Measurements from ENCODE around the gene LHB.

GRCh38 chr19:49056101-49056901 is 39.4 kb upstream of the LHB start:
- TF ChIP-seq, protein P1, sequence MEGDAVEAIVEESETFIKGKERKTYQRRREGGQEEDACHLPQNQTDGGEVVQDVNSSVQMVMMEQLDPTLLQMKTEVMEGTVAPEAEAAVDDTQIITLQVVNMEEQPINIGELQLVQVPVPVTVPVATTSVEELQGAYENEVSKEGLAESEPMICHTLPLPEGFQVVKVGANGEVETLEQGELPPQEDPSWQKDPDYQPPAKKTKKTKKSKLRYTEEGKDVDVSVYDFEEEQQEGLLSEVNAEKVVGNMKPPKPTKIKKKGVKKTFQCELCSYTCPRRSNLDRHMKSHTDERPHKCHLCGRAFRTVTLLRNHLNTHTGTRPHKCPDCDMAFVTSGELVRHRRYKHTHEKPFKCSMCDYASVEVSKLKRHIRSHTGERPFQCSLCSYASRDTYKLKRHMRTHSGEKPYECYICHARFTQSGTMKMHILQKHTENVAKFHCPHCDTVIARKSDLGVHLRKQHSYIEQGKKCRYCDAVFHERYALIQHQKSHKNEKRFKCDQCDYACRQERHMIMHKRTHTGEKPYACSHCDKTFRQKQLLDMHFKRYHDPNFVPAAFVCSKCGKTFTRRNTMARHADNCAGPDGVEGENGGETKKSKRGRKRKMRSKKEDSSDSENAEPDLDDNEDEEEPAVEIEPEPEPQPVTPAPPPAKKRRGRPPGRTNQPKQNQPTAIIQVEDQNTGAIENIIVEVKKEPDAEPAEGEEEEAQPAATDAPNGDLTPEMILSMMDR (IDR thresholded peaks at IDR 0.05) = peak in 3 of 6 experiments; percentile 22 to 34 (median 24)
- TF ChIP-seq POLR2A (IDR thresholded peaks at IDR 0.05) = no peak
